ENCODE data around the gene MAP4.
"Not testable (repeated sequence)": the region's sequence is repeated elsewhere in the genome, so short reads cannot be mapped to it uniquely, and the experiment has no call there.

The MAP4 gene

DNA sequence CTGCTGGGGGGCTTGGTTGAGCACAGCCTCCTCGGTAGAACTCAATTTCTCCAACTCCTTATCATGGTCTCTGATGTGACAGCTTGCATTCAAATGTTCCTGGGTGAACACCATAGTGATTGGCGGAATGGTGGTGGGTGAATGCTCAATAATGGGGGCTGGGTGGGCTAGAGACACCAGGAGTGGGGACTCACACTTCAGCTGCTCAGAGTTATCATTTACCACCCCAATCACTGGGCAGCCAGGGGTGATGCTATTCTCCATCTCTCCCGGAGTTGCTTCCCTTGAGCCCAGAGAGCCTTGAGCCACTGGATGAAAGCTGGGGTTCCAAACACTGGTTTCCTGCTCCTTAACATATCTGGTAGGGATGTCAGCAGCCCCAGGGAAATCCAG, 124.6 kb downstream of the MAP4 start:
- no peak for DNase-seq

DNA sequence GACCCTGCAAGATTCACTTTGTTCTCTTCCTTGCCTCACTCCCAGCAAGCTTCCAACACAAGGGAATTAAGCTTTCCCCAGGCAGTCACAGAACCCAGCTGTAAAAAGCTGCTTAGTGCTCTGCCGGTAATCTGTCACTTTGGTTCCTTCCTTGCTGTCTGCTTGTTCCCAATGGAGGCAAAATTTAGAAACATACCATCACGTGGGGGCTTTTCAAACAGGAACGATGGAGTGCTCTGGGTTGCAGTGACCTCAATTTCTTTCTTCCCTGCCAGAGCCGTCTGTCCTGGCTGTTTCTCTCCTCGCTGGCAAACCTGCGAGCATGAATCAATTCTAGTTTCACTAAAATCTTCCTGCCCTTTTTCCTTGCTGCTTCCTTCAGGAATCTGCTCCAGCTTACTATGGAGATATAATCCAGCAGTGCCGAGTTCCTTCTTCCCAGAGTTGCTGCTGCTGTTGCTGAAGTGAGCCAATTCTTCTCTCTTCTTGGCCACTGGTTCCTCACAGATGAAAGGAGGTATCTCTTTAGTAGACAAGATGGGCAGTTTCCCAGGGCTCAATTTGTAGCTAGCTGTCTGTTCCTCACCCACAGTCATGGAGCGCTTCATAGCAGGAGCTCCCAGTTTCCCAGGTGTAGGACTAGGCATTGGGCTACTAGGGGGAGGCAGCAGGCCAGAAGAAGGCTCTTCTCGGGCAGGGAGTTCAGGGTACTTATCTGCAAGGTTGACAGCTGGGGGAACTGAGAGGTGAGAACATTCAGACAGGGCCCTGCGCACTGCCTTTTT, 125.2 kb downstream of the MAP4 start:
- no peak for DNase-seq

DNA sequence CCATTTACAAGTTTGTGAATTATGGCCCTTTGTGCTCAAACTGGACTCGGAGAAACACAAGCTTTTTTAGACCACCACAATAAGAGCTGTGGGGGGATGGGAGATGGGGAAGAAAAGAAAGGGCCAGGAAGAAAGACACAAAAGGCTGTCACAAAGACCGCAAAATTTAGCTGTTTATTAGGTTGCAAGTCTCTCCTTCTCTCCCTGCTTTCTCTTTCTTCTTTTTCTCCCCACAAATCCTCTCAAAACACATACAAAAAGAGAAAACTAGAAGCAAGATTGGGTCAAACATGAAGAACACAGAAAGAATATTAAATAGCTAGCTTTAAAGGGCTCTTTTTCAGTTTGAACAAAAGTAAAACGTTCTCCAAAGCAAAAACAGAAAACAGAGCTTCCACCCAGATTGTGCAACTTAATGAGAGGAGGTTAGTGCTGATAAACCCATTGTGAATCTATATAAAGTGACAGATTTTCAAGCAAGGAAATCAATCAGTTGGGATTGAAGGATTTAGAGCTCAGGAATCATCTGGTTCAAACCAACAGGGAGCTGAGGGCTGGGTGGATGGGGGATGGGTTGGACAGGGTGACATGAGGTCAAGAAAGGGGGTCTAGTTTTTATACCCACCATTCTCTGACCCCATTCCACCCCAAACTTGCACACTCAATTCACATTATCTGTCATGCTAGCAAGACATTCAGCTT, 125.9 kb downstream of the MAP4 start:
- DNase-seq: no peak

DNA sequence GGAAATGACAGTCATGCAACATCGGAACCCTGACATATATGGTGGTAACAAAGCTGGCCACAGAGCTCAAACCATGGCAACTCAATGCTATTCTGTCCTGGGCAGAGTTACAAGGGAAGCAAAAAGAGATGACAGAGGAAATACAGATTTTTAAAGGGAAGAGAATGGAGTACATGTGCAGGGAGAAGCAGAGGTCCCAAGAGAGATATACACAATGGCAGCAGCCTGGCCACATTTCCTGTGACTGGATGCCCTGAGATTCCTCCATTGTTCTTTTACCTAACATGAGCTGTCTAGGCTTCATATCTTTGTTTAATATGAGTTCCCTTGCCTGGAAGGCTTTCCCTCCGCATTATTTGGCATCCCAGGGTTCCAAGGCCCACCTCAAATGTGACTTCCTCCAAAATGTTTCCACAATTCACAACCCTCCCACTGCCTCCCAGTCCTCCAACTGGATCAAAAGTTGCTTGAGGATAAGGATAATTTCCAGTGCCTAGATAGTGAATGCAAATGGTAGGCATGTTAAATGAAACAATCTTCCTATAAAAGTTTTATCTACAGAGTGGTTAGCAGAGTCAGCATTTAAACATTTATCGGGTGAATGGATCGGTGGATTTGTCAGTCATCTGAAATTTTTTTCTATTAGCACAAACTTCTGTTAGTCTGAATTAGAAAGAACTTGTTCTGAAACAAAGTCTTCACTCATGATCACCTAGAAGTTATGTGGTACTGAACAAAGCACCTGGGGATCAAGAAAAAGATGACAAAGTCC, 127.0 kb downstream of the MAP4 start:
- no peak for DNase-seq

DNA sequence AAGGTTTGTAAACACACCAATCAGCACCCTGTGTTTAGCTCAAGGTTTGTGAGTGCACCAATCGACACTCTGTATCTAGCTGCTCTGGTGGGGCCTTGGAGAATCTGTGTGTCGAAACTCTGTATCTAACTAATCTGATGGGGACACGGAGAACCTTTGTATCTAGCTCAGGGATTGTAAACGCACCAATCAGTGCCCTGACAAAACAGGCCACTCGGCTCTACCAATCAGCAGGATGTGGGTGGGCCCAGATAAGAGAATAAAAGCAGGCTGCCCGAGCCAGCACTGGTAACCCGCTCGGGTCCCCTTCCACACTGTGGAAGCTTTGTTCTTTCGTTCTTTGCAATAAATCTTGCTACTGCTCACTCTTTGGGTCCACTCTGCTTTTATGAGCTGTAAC, 128.2 kb downstream of the MAP4 start:
- DNase-seq: not testable (repeated sequence)

DNA sequence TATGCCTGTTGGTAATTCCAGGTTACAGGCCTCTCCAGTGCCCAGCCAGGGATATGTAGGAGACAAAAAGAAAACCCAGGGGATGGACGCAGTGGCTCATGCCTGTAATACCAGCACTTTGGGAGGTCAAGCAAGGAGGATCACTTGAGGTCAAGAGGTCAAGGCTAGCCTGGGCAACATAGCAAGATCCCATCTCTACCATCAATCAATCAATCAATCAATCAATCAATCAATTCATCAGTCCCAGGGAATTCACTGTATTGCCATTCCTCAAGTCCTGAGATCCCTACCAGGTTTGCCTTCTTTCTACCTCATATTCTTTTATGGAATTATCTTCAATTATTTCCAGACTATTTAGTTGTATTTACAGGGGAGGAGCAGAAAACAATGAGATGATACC, 131.0 kb downstream of the MAP4 start:
- DNase-seq: no peak

DNA sequence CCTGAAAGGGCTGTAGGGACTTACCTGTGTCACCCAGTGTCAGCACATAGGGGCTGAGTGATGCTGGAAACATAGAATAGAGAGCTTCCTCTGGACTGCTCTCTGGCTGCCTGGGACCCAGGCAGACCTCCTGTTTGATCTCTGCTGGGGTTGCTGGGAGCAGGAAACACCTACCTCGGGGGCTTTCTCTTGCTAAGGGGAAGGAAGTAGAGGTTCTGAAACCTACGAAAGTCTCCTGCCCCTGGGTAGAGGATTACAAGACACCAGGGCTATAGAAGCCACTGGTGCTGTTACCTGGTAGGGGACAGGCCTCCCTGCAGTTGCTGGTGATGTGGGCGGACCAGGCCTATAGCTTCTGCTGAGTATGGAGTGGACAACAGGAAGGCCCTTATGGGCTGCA, 131.6 kb downstream of the MAP4 start:
- DNase-seq: no peak

DNA sequence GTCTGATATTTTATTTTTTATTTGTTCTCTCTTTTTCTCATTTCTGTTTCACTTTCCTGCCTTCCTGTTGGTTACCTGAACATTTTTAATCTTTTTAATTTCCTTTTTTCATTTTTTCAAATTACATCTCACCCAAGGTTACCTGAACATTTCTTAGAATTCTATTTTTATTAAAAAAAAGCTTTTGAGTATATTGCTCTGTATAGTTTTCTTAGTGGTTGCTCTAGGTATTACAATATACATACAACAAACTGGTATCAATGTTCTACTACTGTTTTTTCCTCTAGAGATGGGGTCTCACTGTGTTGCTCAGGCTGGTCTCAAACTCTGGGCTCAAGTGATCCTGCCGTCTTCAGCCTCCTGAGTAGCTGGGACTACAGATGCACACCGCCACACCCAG, 133.9 kb downstream of the MAP4 start:
- DNase-seq: no peak

DNA sequence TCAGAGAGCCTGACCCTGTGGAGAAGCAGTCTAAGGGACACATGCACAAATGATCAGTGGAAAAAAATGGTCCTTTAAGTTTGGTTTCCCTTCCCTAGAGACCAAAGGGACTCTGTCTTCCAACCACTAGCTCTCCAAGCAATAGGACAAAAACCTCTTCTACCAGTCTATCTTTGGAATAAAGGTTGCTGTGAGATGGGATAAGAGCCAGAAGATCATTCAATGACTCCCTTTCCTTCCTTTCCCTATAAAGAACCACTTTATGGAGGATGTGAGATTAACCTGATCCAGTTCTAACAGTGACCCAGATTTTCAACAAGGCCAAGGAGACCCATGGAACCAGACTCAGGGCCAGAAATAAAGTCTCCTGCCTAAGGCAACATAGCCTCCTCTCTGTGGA, 138.5 kb downstream of the MAP4 start:
- no peak for DNase-seq

DNA sequence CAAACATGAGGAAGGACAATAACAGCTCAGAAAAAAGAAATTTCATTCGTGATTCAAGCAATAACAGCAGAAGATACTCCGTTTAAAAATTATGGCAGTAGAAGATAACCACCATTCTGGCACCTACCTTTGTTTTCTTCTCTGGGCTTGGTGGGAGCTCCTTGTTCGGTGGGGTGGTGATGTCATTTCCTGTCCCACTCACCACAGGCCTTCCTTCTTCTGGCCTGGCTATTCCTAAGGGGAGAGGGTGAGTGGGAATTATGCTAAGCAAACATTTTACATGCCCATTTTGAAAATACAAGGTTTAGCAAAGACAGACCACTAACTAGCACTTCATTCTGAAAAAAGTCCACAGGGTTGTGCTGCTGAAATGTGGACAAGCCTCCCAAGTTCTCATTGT, 138.9 kb downstream of the MAP4 start:
- DNase-seq: no peak

DNA sequence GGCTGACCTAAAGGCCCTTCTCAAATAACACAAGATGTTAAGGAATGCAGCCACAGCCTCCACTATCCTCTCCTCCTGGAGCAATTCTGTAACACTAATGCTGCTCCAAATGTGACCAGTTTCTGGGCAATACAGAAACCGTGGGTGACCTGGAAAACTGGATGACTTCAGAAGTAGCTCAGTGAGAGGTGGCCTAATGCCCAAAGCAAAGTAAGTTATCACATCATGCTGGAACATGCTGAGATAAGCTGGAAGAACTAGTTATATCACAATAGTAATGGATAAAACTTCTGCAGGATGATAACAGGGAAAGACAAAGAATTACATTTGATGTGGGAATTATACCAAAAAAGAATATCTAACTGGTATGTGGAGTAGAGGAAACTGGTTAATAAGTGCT, 141.3 kb downstream of the MAP4 start:
- no peak for DNase-seq

DNA sequence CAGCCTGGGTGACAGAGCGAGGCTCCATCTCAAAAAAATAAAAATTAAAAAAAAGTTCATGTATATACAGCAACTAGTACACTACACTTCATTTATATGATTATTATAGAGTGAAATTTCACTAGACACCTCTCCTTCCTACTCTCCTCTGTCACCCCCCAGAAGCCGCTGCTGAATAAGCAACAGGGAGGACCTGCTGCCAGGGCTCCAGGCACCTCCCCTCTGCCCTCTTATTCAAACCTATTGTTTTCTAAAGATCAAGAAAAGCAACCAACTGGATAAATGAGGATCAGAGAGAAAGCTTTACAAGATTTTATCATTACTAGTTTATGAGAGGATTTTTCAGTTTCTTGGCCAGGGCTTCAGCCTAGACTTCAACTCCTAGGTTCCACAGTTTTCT, 141.8 kb downstream of the MAP4 start:
- no peak for DNase-seq

DNA sequence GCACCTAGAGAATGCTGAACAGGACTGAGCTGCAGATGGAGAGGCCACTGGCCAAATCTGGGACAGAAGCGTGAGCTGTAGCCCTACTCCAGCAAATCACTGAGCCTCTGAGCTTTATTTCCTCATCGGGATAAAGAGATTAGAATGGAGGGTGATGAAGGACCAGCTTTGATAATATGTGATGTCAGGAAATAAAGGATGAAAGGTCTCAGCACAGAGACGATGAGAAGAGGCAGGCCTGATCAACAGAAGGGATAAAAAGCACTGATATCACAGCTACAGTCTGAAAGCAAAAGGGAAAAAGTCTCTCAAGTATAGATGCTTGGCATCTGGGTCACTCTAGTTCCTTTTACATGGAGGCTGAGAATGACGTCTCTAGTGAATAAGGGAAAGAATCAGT, 143.3 kb downstream of the MAP4 start:
- DNase-seq: no peak

DNA sequence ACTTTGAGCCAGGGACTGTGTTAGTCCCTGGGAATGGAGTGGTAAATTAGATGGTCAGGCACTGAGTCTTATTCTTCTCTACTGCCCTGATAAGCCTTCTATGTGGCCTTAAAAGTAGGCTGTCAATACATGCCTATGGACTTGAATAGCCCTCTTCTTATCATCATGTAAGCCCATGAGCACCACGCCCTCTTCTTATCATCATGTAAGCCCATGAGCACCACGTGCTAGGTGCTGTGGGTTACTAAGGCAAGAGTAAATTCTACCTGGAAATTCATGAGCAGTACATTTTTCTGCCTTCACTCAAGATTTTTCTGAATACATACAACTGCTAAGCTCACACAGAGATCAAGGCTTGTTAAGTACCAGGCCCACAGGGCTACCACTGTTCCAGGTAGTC, 144.8 kb downstream of the MAP4 start:
- no peak for DNase-seq

DNA sequence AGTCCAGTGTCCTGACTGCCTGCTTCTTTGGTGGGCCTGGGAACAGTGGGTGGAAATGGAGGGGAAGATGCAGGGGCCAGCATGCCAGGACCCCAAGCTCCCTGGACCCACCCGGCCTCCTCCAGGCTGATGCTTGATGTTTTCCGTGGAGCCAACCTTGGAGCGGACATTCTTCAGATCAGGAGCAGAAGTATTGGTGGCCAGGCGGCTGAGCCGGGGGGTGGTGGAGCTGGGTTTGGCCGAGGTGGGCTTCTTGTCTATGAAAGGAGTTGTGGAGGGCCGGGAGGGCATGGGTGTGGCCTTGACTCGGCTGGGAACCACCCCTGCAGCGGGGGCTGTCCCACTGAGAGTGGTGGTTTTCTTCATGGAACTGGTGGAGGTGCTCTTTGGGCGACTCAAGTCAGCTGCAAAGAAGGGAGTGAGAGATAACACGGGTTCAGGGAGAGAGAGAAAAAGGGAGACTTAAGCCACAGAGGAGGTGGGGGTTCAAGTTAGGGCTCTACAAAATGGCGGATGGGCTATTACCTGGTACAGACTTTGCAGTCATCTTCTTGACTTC, 145.4 kb downstream of the MAP4 start:
- no peak for DNase-seq

DNA sequence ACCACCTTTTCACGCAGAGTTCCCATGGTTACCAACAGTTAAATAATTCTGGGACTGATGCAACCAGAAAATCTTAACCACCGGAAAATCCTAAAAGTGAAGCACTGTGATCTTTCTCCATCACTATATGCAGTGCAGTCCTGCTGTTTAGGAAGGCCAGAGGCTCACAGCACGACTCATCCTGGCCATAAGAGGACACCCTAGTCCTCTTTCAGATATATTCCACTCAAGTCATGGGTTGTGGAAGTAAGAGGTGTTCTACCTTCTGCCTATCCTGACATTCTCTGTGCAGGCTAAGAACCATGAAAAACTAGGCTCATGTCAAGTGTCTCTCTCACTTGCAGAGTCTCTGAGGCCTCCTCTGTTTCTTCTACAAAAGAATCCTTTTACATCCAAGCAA, 146.1 kb downstream of the MAP4 start:
- DNase-seq: no peak

DNA sequence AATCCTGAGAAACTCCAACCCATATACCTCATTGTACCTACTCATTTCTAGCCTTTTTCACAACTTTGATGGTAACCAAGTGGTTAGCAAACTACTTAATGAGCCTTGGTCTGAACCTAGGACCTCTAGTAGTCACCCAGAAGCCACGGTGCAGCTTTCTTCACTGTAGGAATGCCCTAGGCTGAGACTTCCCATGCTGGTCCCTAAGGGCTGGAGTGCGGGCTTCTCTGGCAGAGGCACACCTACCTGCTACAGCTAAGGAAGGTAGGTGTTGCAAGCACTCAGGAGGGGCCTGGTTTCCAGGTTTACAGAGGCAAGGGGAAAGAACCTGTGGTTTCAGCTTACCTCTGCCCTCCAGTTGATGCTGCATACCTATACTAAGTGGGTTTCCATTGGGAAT, 147.9 kb downstream of the MAP4 start:
- no peak for DNase-seq

DNA sequence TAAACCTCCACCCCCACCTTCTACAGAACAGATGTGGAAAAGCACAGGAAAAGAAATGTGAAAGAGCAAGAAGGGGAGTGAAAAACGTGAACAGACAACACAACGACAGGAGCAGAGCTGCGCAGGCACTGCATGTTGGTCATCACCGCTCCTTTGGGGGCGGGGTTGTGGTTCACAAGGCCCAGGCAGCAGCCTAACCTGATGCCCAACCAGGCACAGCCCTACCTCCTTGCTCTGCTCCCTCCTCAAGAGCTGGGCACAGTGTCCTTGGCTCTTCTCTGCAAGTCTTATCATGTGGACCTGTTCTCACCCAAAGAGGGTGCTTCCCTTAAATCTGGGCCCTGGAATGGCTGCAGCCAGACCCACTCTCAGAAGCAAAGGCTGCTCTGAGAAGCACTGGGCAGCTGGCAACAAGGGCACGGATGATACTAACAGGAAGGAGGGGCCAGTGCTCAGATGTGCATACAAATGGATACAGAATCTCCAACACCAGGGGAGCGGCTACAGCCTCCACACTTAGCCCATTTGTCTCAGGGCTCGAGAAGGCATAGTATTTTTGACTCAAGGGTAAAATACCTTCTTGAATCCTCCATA, 148.7 kb downstream of the MAP4 start:
- DNase-seq: no peak

DNA sequence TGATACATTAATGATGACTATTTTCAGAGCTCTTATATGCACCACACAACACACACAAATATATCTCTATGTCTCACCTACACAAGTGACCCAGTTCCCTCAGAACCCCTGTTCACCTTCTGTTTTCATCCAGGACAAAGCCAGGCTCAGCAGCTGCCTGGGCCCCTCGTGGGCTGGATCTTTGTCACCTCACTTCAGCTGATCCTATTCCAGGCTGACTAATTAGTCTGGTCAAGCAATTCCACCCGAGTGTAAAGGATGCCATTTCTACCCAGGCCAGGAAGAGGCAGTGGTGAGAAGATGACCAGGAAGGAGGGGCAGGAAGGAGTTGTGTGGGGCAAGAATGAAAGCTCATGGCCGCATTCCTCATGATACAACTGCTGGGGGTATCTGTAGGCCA, 151.0 kb downstream of the MAP4 start:
- DNase-seq: no peak

DNA sequence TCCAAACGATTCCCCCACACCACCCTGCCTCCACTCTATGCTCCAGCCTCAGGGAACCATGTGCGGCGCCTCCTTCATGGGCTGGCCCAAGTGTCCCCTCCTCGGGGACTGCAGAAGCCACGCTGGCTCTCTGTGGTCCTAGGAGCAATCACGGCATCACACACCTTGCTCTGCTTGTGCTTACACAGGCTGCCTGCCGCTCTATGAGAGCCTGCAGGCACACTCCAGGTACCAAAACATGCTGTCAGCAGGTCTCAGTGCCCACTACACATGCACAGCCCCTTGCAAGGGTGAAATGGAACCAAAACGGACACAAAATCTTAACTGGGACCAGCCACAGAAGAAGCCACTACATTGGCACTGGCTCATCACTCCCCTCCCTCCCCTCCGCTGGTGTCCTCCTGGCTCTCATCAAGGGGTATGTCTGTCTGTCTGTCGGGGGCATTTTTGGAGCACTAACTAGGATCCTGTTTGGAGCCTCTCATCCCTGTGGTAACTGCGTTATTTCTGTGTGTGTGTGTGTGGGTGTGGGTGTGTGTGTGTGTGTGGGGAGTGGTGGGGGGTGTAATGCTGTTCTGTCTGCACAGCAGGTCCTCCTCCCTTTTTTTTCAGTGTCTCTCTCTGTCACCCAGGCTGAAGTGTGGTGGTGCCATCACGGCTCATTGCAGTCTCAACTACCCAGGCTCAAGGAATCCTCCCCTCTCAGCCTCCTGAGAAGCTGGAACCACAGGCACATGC, 152.7 kb downstream of the MAP4 start:
- no peak for DNase-seq

DNA sequence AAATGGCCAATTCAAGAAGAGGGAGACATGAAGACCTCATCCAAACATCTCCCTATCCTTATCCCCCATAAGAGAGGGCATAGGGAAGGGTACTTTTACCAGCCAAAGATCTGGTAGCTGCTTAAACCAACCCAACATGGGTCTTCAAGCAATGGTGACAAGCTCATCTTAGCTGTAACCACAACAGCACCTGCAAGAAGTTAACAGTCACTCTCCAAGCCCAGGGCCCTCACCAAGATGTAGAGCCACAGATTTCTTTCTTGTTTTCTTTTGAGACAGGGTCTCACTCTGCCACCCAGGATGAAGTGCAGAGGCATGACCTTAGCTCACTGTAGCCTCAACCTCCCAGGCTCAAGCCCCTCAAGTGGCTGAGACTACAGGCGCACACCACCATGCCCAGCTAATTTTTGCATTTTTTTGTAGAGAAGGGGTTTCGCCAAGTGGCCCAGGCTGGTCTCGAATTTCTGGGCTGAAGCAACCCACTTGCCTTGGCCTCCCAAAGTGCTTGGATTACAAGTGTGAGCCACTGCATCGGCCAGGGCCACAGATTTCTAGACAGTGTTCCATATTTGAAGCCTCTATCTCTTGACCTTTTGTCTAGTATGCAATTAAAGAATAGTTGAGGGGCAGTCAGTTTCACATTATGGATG, 156.1 kb downstream of the MAP4 start:
- no peak for DNase-seq

DNA sequence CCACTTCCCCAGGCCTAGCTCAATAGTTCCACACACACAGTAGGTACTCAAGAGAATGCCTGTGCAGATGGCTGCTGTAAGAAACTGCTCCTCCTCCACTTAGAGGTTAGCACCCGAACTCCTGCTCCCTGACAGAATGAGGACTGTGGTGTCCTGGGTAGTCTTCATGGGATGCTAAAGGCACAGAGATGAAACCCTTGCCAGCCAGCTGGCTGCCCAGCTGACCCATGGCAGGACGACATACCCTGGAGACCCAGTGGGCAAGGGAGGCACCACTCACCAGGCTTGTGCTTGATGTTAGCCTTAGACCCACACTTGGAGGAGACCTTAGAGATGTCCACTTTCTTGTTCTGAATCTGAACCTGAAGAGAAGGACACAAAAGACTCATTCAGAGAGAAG, 159.1 kb downstream of the MAP4 start:
- DNase-seq: no peak
